H7 (cell line): Measurements from ENCODE around the gene ONECUT3. TPM values are rescaled to one million over a fixed set of nuclear protein-coding genes. Genes with fewer than 3 reads are reported as not detected.
"Not testable (repeated sequence)": the region's sequence is repeated elsewhere in the genome, so short reads cannot be mapped to it uniquely, and the experiment has no call there.

Experiments
- DNase-seq: peaks from one replicate; pipeline ENCODE4 v3.0.0; 2012
- H3K27me3 ChIP-seq: 2 replicates; pipeline ENCODE4 v1.6.0; 2011; ENCODE audit warnings: mild to moderate bottlenecking, low read length; ENCODE audit not compliant: control insufficient read depth, insufficient read depth
- H3K36me3 ChIP-seq: replicated peaks from 2 replicates; pipeline ENCODE4 v1.5.1; 2011; ENCODE audit warnings: low read length; ENCODE audit not compliant: control insufficient read depth, insufficient read depth
- H3K4me3 ChIP-seq: 2 replicates; pipeline ENCODE4 v1.5.1; 2011; ENCODE audit warnings: low read depth, mild to moderate bottlenecking, control low read depth, low read length, moderate library complexity; ENCODE audit not compliant: insufficient read depth
- total RNA-seq: library from RNA; depleted of rRNA; stranded (reverse); fragments of >200 nt; shearing (Covaris generic); gene quantifications from 2 replicates; pipeline ENCODE4 v1.2.3, GENCODE V29; 2014

ONECUT3 gene
- total RNA-seq, 1 experiment from 2014 or later, result not detected

GRCh38 chr19:1780272-1780958, 27.1 kb downstream of the ONECUT3 start:
- no peak for DNase-seq
- H3K36me3 ChIP-seq, result no peaks in the 10 kb centered on the region
- H3K4me3 ChIP-seq, result no peak overlapping the region
- peaks cover 51% of the 10 kb centered on the region for H3K27me3 ChIP-seq

- no peak for DNase-seq
- Histone ChIP-seq H3K4me3 (no peak overlapping the region), H3K36me3 (no peaks in the 10 kb centered on the region), H3K27me3 (peaks cover 30% of the 10 kb centered on the region)
These were observed 29.2 kb downstream of the ONECUT3 start for GRCh38 chr19:1782521-1782920.

GRCh38 chr19:1783354-1783753, 30.0 kb downstream of the ONECUT3 start:
- no peaks in the 10 kb centered on the region for H3K36me3 ChIP-seq
- H3K27me3 ChIP-seq, result peaks cover 28% of the 10 kb centered on the region
- no peak for DNase-seq
- H3K4me3 ChIP-seq, result no peak overlapping the region

GRCh38 chr19:1783874-1784273, 30.6 kb downstream of the ONECUT3 start:
- peaks cover 26% of the 10 kb centered on the region for H3K27me3 ChIP-seq

GRCh38 chr19:1785310-1785709, 32.0 kb downstream of the ONECUT3 start:
- Histone ChIP-seq H3K4me3 (no peak overlapping the region), H3K36me3 (no peaks in the 10 kb centered on the region), H3K27me3 (peaks cover 19% of the 10 kb centered on the region)
- DNase-seq, result no peak

More at GRCh38 chr19:1783874-1784273, 30.6 kb downstream of the ONECUT3 start:
- Histone ChIP-seq H3K36me3 (no peaks in the 10 kb centered on the region), H3K4me3 (no peak overlapping the region)
- no peak for DNase-seq

- no peaks in the 10 kb centered on the region for H3K36me3 ChIP-seq
- H3K4me3 ChIP-seq, result no peak overlapping the region
- H3K27me3 ChIP-seq, result peaks cover 12% of the 10 kb centered on the region
- no peak for DNase-seq
These were observed 33.4 kb downstream of the ONECUT3 start for GRCh38 chr19:1786668-1787067.

- H3K36me3 ChIP-seq, result no peaks in the 10 kb centered on the region
- peaks cover 12% of the 10 kb centered on the region for H3K27me3 ChIP-seq
- no peak for DNase-seq
- H3K4me3 ChIP-seq, result no peak overlapping the region
These were observed 33.8 kb downstream of the ONECUT3 start for GRCh38 chr19:1787116-1787515.

- Histone ChIP-seq H3K4me3 (peak overlapping the region; percentile 32), H3K36me3 (no peaks in the 10 kb centered on the region), H3K27me3 (peaks cover 12% of the 10 kb centered on the region)
- DNase-seq, result peak; percentile 80
These were observed 36.1 kb downstream of the ONECUT3 start for GRCh38 chr19:1789261-1790041.

GRCh38 chr19:1790054-1790792, 36.9 kb downstream of the ONECUT3 start:
- Histone ChIP-seq H3K4me3 (peak overlapping the region; percentile 12; the same call in 1 of the 2 replicates), H3K36me3 (no peaks in the 10 kb centered on the region), H3K27me3 (peaks cover 12% of the 10 kb centered on the region)
- peak; percentile 83 for DNase-seq

- DNase-seq, result no peak
- no peaks in the 10 kb centered on the region for H3K36me3 ChIP-seq
- H3K27me3 ChIP-seq, result peaks cover 12% of the 10 kb centered on the region
- no peak overlapping the region for H3K4me3 ChIP-seq
These were observed 38.6 kb downstream of the ONECUT3 start for GRCh38 chr19:1791879-1792278.

- DNase-seq, result peak; percentile 82
- Histone ChIP-seq H3K27me3 (peaks cover 1% of the 10 kb centered on the region), H3K4me3 (no peak overlapping the region), H3K36me3 (no peaks in the 10 kb centered on the region)
These were observed 41.3 kb downstream of the ONECUT3 start for GRCh38 chr19:1794424-1795172.

- H3K27me3 ChIP-seq, result no peaks in the 10 kb centered on the region
- no peaks in the 10 kb centered on the region for H3K36me3 ChIP-seq
- DNase-seq, result no peak
- no peak overlapping the region for H3K4me3 ChIP-seq
These were observed 43.3 kb downstream of the ONECUT3 start for GRCh38 chr19:1796395-1797142.

GRCh38 chr19:1797313-1797712, 44.0 kb downstream of the ONECUT3 start:
- H3K4me3 ChIP-seq, H3K36me3 ChIP-seq, DNase-seq, H3K27me3 ChIP-seq: not testable (repeated sequence)
